GM12892 (cell line): ENCODE data around the gene RBM15.

Experiments used
- POLR2AphosphoS5 ChIP-seq: IDR thresholded peaks from 2 replicates; pipeline ENCODE4 v1.6.1; 2011; ENCODE audit warnings: low read depth, low read length, control low read depth
- TAF1 ChIP-seq: IDR thresholded peaks from 2 replicates; pipeline ENCODE4 v1.6.1; 2011; ENCODE audit warnings: low read depth, mild to moderate bottlenecking, control low read depth, low read length, borderline replicate concordance

DNA sequence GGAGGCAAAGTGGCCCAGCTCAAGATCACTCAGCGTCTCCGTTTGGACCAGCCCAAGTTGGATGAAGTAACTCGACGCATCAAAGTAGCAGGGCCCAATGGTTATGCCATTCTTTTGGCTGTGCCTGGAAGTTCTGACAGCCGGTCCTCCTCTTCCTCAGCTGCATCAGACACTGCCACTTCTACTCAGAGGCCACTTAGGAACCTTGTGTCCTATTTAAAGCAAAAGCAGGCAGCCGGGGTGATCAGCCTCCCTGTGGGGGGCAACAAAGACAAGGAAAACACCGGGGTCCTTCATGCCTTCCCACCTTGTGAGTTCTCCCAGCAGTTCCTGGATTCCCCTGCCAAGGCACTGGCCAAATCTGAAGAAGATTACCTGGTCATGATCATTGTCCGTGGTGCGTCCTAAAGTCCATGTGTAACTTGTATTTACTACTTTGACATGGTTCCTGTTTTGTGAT lies 2.7 kb downstream of the RBM15 start:
- TF ChIP-seq POLR2AphosphoS5 (no peak), TAF1 (no peak)
